GM10266 (cell line): ENCODE results near the gene WFS1.

Source experiments
- DNase-seq: peaks from one replicate; pipeline ENCODE4 v3.0.0; 2012; ENCODE audit errors: extremely low spot score
- CTCF ChIP-seq: IDR thresholded peaks from 2 replicates; pipeline ENCODE4 v1.5.1; 2012; ENCODE audit warnings: mild to moderate bottlenecking, low read depth; ENCODE audit not compliant: control insufficient read depth, insufficient read depth; ENCODE audit errors: missing control alignments

The WFS1 gene

GRCh38 chr4:6290769-6291547, 21.3 kb downstream of the WFS1 start:
- no peak for DNase-seq
- no peak for TF ChIP-seq CTCF

- DNase-seq, result no peak
- no peak for TF ChIP-seq CTCF
These were observed 22.2 kb downstream of the WFS1 start for GRCh38 chr4:6291784-6292297.

DNA sequence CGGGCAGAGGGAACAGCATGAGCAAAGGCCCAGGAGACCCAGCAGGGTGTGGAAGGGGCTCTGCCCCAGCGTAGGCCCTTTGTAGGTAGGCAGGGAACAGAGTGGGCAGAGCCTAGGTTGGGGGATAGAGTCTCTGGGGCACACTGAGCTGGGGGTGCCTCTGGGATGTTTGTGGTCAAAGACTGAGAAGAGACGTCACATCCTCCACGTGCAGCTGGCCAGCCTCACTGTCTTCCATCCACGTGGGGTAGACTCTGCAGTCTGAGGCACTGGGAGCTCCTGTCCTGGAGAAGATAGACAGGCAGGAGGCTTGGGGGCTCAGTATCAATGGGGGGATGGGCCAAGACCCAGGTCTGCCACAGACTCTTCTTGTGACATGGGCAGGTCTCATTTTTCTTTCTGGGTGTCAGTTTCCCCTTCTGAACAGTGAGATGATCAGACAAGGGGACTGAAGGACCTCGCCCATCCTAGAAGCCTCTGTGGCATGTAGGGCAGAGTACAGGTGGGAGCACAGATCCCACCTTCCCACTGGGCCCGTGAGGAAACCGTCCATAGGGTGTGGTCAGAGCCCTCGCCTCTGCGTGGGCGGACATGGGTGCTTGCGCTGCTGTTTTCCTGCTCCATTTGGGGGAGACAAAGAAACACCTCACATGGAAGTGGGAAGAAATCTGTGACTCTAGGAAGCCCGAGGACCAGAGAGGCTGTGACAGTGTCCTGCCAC, 22.9 kb downstream of the WFS1 start:
- no peak for DNase-seq
- TF ChIP-seq CTCF, result no peak

DNA sequence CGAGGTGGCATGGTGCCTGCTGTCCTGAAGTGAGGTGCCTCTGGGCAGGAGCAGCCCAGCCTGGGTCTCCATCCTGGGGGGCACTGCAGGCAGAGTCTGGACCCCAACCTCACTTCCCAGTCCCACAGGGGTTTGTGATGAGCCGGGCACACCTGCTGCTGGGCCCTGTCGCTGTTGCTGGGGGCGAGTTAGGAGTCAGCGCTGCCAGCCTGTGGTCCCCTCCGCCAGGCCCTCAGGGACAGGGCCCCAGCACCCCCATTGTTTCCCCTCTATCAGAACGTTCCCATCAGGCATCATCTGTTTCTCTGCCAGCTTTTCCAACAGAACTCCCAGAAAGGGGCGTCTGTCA, 23.4 kb downstream of the WFS1 start:
- no peak for TF ChIP-seq CTCF
- DNase-seq, result no peak

GRCh38 chr4:6293661-6294060, 24.0 kb downstream of the WFS1 start:
- no peak for TF ChIP-seq CTCF
- no peak for DNase-seq

- no peak for DNase-seq
- no peak for TF ChIP-seq CTCF
These were observed 25.2 kb downstream of the WFS1 start for GRCh38 chr4:6294705-6295421.
